ENCODE measurements around the gene CCDC167. TPM values are rescaled to one million over a fixed set of nuclear protein-coding genes. Genes with fewer than 3 reads are reported as not detected.

CCDC167 gene
- total RNA-seq, 1 donor from 2014 or later = 73.1 TPM

GRCh38 chr6:37531026-37531425 is 31.3 kb upstream of the CCDC167 start:
- no peak overlapping the region for H3K4me3 Mint-ChIP-seq
- DNase-seq (ENCODE audit: low read depth, low spot score) = no peak
- H3K4me1 Mint-ChIP-seq = peaks cover 9% of the 10 kb centered on the region
- H3K27ac Mint-ChIP-seq (ENCODE audit: unreplicated experiment) = no peak overlapping the region
- H3K36me3 Mint-ChIP-seq (ENCODE audit: low read depth) = no peaks in the 10 kb centered on the region
- no peaks in the 10 kb centered on the region for H3K9me3 Mint-ChIP-seq
- H3K27me3 Mint-ChIP-seq (ENCODE audit: low read depth) = peaks cover 74% of the 10 kb centered on the region
- no peak for TF ChIP-seq CTCF (conservative IDR thresholded peaks at IDR 0.05)

GRCh38 chr6:37530297-37530696 is 30.6 kb upstream of the CCDC167 start:
- TF ChIP-seq CTCF (conservative IDR thresholded peaks at IDR 0.05) = no peak
- Mint-ChIP-seq H3K4me3 (no peak overlapping the region), H3K4me1 (peaks cover 7% of the 10 kb centered on the region), H3K27ac (ENCODE audit: unreplicated experiment) (peak overlapping the region; percentile 63), H3K9me3 (no peaks in the 10 kb centered on the region), H3K27me3 (ENCODE audit: low read depth) (peaks cover 74% of the 10 kb centered on the region), H3K36me3 (ENCODE audit: low read depth) (no peaks in the 10 kb centered on the region)
- no peak for DNase-seq (ENCODE audit: low read depth, low spot score)

GRCh38 chr6:37528541-37528940 is 28.8 kb upstream of the CCDC167 start:
- Mint-ChIP-seq H3K4me3 (no peak overlapping the region), H3K4me1 (peaks cover 1% of the 10 kb centered on the region), H3K9me3 (no peaks in the 10 kb centered on the region), H3K36me3 (ENCODE audit: low read depth) (no peaks in the 10 kb centered on the region), H3K27ac (ENCODE audit: unreplicated experiment) (no peak overlapping the region), H3K27me3 (ENCODE audit: low read depth) (peaks cover 62% of the 10 kb centered on the region)
- no peak for TF ChIP-seq CTCF (conservative IDR thresholded peaks at IDR 0.05)
- no peak for DNase-seq (ENCODE audit: low read depth, low spot score)

DNA sequence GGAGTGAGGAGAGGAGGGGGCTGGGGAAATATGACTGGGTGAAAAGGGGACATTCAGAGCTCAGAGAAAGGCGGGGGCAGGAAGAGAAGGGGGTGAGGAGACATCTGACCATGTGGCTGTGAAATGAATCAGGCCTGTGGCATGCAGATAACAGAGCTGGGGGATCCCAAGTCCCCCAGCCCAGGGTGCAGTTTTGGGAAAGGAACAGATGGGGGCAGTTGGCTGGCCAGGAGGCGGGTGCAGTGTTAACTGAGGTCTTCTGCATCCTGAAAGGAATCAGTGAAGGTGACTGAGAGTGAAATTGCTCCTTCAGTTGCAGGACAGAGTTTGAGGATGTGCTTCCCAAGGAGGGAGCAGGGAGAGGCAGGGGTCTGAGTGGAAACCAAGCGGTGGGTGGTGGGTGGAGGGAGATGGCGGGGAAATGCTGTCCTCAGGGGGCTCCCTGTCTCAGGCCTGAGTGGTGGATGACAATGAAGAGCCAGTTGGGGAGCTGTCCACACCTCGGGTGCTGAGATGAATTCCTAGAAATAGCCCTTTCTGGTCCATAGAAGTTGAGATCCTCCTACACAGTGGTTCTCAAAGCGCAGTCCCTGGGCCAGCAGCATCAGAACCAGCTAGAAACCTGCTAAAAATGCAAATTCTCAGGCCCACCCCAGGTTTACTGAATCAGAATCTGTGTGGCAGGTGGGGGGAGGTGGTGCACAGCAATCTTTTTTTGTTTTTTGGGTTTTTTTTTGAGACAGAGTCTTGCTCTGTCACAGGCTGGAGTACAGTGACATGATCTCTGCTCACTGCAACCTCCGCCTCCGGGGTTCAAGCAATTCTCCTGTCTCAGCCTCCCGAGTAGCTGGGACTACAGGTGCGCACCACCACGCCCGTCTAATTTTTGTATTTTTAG is 26.0 kb upstream of the CCDC167 start:
- Mint-ChIP-seq H3K27ac (ENCODE audit: unreplicated experiment) (peak overlapping the region; percentile 15), H3K4me1 (no peaks in the 10 kb centered on the region), H3K4me3 (no peak overlapping the region), H3K36me3 (ENCODE audit: low read depth) (no peaks in the 10 kb centered on the region), H3K9me3 (no peaks in the 10 kb centered on the region), H3K27me3 (ENCODE audit: low read depth) (peaks cover 34% of the 10 kb centered on the region)
- no peak for DNase-seq (ENCODE audit: low read depth, low spot score)
- no peak for TF ChIP-seq CTCF (conservative IDR thresholded peaks at IDR 0.05)

DNA sequence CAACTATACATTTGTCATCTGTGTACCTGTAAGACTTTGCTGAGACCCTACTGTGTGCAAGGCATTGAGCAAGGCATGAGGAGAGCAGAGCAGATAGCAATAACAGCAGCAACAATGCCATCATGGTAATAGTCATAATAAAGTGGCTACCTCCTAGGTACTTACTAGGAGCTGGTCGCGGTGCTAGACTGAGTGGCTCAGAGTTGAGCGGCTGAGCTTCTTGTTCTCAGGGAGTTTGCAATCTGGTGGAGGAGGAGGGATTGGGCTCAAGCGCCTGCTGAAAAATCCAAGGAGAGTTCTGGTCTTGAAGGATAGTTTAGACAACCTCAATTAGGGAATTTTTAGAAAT is 25.3 kb upstream of the CCDC167 start:
- DNase-seq (ENCODE audit: low read depth, low spot score) = no peak
- no peaks in the 10 kb centered on the region for H3K36me3 Mint-ChIP-seq (ENCODE audit: low read depth)
- H3K9me3 Mint-ChIP-seq = no peaks in the 10 kb centered on the region
- TF ChIP-seq CTCF (conservative IDR thresholded peaks at IDR 0.05) = no peak
- H3K27me3 Mint-ChIP-seq (ENCODE audit: low read depth) = peaks cover 29% of the 10 kb centered on the region
- H3K27ac Mint-ChIP-seq (ENCODE audit: unreplicated experiment) = no peak overlapping the region
- H3K4me3 Mint-ChIP-seq = no peak overlapping the region
- no peaks in the 10 kb centered on the region for H3K4me1 Mint-ChIP-seq
